IMR-90 (cell line): ENCODE data around the gene EPAS1.

Experiments used
- BHLHE40 ChIP-seq: fragments of 150-350 bp; IDR thresholded peaks from 2 replicates; pipeline ENCODE4 v1.6.1; 2016; ENCODE audit warnings: mild to moderate bottlenecking, low read depth, low read length
- CHD1 ChIP-seq: IDR thresholded peaks from 2 replicates; pipeline ENCODE4 v1.6.1; 2012; ENCODE audit warnings: low read depth, low read length, improper control_type of control experiment
- FOS ChIP-seq: fragments of 150-350 bp; IDR thresholded peaks from 2 replicates; pipeline ENCODE4 v1.6.1; 2016; ENCODE audit warnings: low read depth, low read length
- MAZ ChIP-seq: IDR thresholded peaks from 2 replicates; pipeline ENCODE4 v1.6.1; 2012; ENCODE audit warnings: low read depth, mild to moderate bottlenecking, low read length, improper control_type of control experiment, moderate library complexity, borderline replicate concordance
- MXI1 ChIP-seq: IDR thresholded peaks from 2 replicates; pipeline ENCODE4 v1.6.1; 2012; ENCODE audit warnings: low read depth, mild to moderate bottlenecking, low read length, moderate library complexity, borderline replicate concordance
- POLR2A ChIP-seq: IDR thresholded peaks from 2 replicates; pipeline ENCODE4 v1.6.1; 2012; ENCODE audit warnings: mild to moderate bottlenecking, low read depth, low read length
- RAD21 ChIP-seq: IDR thresholded peaks from 2 replicates; pipeline ENCODE4 v1.6.1; 2012; ENCODE audit warnings: low read length, improper control_type of control experiment
- RCOR1 ChIP-seq: IDR thresholded peaks from 2 replicates; pipeline ENCODE4 v1.6.1; 2012; ENCODE audit warnings: mild to moderate bottlenecking, low read length, improper control_type of control experiment; ENCODE audit not compliant: insufficient replicate concordance
- RFX5 ChIP-seq: IDR thresholded peaks from 2 replicates; pipeline ENCODE4 v1.8.0; 2012; ENCODE audit warnings: low read depth, mild to moderate bottlenecking, low read length, moderate library complexity
- SMC3 ChIP-seq: fragments of 150-350 bp; IDR thresholded peaks from 2 replicates; pipeline ENCODE4 v1.6.1; 2016; ENCODE audit warnings: low read depth, mild to moderate bottlenecking, antibody characterized with exemption, low read length, moderate library complexity
- TF ChIP-seq, protein P1 (sequence below): fragments of 150-350 bp; IDR thresholded peaks from 2 replicates; pipeline ENCODE4 v1.6.1; 2017; ENCODE audit warnings: mild to moderate bottlenecking, antibody characterized with exemption, low read length, low read depth
- TF ChIP-seq, protein P2 (sequence below): conservative IDR thresholded peaks from 2 replicates; pipeline ENCODE4 v1.5.1; 2012; ENCODE audit warnings: mild to moderate bottlenecking, low read depth, low read length, improper control_type of control experiment
- TF ChIP-seq, protein P3 (sequence below): fragments of 150-350 bp; IDR thresholded peaks from 2 replicates; pipeline ENCODE4 v1.6.1; 2016; ENCODE audit warnings: low read depth, mild to moderate bottlenecking, low read length, moderate library complexity, borderline replicate concordance

DNA sequence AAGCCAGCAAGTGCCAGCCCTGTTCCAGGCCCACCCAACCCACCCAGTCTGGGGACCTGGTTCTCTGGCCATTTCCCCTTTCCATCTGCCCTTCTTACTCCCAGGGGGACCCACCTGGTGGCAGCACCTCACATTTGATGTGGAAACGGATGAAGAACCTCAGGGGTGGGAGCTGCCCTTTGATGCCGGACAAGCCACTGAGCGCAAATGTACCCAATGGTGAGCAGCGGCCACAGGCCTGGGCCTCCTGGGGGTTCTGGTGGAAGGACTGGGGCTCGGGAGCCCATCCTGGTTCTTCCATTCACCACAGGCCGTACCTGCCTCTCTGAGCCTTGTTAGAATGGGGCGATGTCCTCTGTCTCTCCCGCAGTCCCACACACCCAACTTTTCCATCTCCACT is 84.7 kb downstream of the EPAS1 start:
- TF ChIP-seq FOS (no peak), POLR2A (no peak), CHD1 (no peak), MAZ (no peak), RAD21 (no peak), BHLHE40 (no peak), SMC3 (no peak), MXI1 (no peak), RCOR1 (no peak), RFX5 (no peak)
- TF ChIP-seq, protein P1, sequence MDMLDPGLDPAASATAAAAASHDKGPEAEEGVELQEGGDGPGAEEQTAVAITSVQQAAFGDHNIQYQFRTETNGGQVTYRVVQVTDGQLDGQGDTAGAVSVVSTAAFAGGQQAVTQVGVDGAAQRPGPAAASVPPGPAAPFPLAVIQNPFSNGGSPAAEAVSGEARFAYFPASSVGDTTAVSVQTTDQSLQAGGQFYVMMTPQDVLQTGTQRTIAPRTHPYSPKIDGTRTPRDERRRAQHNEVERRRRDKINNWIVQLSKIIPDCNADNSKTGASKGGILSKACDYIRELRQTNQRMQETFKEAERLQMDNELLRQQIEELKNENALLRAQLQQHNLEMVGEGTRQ = no peak
- TF ChIP-seq, protein P2, sequence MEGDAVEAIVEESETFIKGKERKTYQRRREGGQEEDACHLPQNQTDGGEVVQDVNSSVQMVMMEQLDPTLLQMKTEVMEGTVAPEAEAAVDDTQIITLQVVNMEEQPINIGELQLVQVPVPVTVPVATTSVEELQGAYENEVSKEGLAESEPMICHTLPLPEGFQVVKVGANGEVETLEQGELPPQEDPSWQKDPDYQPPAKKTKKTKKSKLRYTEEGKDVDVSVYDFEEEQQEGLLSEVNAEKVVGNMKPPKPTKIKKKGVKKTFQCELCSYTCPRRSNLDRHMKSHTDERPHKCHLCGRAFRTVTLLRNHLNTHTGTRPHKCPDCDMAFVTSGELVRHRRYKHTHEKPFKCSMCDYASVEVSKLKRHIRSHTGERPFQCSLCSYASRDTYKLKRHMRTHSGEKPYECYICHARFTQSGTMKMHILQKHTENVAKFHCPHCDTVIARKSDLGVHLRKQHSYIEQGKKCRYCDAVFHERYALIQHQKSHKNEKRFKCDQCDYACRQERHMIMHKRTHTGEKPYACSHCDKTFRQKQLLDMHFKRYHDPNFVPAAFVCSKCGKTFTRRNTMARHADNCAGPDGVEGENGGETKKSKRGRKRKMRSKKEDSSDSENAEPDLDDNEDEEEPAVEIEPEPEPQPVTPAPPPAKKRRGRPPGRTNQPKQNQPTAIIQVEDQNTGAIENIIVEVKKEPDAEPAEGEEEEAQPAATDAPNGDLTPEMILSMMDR = no peak
- TF ChIP-seq, protein P3, sequence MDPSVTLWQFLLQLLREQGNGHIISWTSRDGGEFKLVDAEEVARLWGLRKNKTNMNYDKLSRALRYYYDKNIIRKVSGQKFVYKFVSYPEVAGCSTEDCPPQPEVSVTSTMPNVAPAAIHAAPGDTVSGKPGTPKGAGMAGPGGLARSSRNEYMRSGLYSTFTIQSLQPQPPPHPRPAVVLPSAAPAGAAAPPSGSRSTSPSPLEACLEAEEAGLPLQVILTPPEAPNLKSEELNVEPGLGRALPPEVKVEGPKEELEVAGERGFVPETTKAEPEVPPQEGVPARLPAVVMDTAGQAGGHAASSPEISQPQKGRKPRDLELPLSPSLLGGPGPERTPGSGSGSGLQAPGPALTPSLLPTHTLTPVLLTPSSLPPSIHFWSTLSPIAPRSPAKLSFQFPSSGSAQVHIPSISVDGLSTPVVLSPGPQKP = no peak
